GM12878 (cell line): Measurements from ENCODE around the gene HOXB13. TPM values are rescaled to one million over a fixed set of nuclear protein-coding genes. Genes with fewer than 3 reads are reported as not detected.

Source experiments
- ATAC-seq: fragments of 200-7000 bp; cut with Tn5 transposase; 3 replicates; pipeline ENCODE4 v1.9.1; 2020; ENCODE audit warnings: mild to moderate bottlenecking, moderate library complexity
- BruUV-seq: library from RNA; stranded (reverse); fragments of 400-500 nt; replicated peaks from 2 replicates; lab custom pipeline; 2021; lab: Mats Ljungman, UMichigan
- CTCF ChIA-PET: fragments of 300-600 bp; sonication (Branson Sonifier 250); formaldehyde crosslinking; extraction: SDS; loops from one replicate; lab custom pipeline; 2021; ENCODE audit warnings: inconsistent platforms; lab: Yijun Ruan, JAX
- POLR2A ChIA-PET: fragments of 350-600 bp; formaldehyde crosslinking; extraction: SDS; loops from one replicate; lab custom pipeline; 2021; ENCODE audit warnings: inconsistent platforms; lab: Charles Lee
- RAD21 ChIA-PET: fragments of 300-600 bp; sonication (Branson Sonifier 250); formaldehyde crosslinking; loops from one replicate; lab custom pipeline; 2023; ENCODE audit warnings: antibody characterized with exemption; ENCODE audit not compliant: unreplicated experiment; lab: Charles Lee
- SMC1A ChIA-PET: fragments of 300-600 bp; sonication (Branson Sonifier 250); formaldehyde crosslinking; loops from one replicate; lab custom pipeline; 2023; ENCODE audit not compliant: unreplicated experiment, uncharacterized antibody; lab: Charles Lee
- DNase-seq: peaks from one replicate; pipeline ENCODE4 v3.0.0-alpha.2; 2011; ENCODE audit warnings: low read depth, low spot score
- FAIRE-seq: peaks from 3 replicates; lab custom pipeline; 2011; peaks lifted over from hg19 to GRCh38; lab: Jason Lieb, UNC
- H2AFZ ChIP-seq: 2 replicates; pipeline ENCODE4 v1.6.0; 2011; ENCODE audit warnings: low read depth, low read length, control low read depth; ENCODE audit not compliant: control insufficient read depth
- H3K27ac ChIP-seq: 2 replicates; pipeline ENCODE4 v1.5.1; 2011; ENCODE audit warnings: control low read depth; ENCODE audit not compliant: control insufficient read depth, insufficient read depth
- H3K27me3 ChIP-seq, 2 experiments: replicated peaks in 1 of 2; 2 replicates each; pipeline versions ENCODE4 v1.6.0 to v1.6.1; 2011; ENCODE audit warnings: low read length in 1 of 2; ENCODE audit not compliant: control insufficient read depth in 2 of 2, insufficient read depth in 2 of 2
- H3K36me3 ChIP-seq, 2 experiments: 2 replicates each; pipeline ENCODE4 v1.5.1; 2011; ENCODE audit warnings: low read length in 1 of 2; ENCODE audit not compliant: control insufficient read depth in 2 of 2, insufficient read depth in 2 of 2
- H3K4me1 ChIP-seq: 2 replicates; pipeline ENCODE4 v1.6.1; 2011; ENCODE audit warnings: mild to moderate bottlenecking, low read length, moderate library complexity, mixed read lengths; ENCODE audit not compliant: control insufficient read depth, insufficient read depth
- H3K4me2 ChIP-seq: 2 replicates; pipeline ENCODE4 v1.6.0; 2011; ENCODE audit warnings: control low read depth; ENCODE audit not compliant: control insufficient read depth, insufficient read depth
- H3K4me3 ChIP-seq: fragments of 200-600 bp; sonication (generic); 2 replicates; pipeline ENCODE4 v1.5.1; 2016
- H3K79me2 ChIP-seq: 2 replicates; pipeline ENCODE4 v1.6.0; 2011; ENCODE audit warnings: low read length; ENCODE audit not compliant: control insufficient read depth, insufficient read depth
- H3K9ac ChIP-seq: 2 replicates; pipeline ENCODE4 v1.8.0; 2011; ENCODE audit warnings: low read length, control low read depth, mixed read lengths; ENCODE audit not compliant: control insufficient read depth, insufficient read depth
- H3K9me3 ChIP-seq: replicated peaks from 3 replicates; pipeline ENCODE4 v1.5.1; 2011; ENCODE audit warnings: mild to moderate bottlenecking, low read length; ENCODE audit not compliant: control insufficient read depth, insufficient read depth
- H4K20me1 ChIP-seq: 2 replicates; pipeline ENCODE4 v1.6.0; 2011; ENCODE audit not compliant: control insufficient read depth, insufficient read depth
- EP300 ChIP-seq, 2 experiments: fragments of 150-350 bp in 1 of 2; IDR thresholded peaks; 2 replicates each; pipeline ENCODE4 v1.6.1; 2011 to 2012; ENCODE audit warnings: low read depth in 2 of 2, low read length in 2 of 2, borderline replicate concordance in 1 of 2, improper control_type of control experiment in 1 of 2, inconsistent platforms in 1 of 2; ENCODE audit not compliant: control insufficient read depth in 1 of 2
- HDGF ChIP-seq: fragments of 450-650 bp; IDR thresholded peaks from 2 replicates; pipeline ENCODE4 v1.6.1; 2016; ENCODE audit warnings: antibody characterized with exemption
- RBBP5 ChIP-seq: fragments of 200-600 bp; sonication (generic); conservative IDR thresholded peaks from 2 replicates; pipeline ENCODE4 v1.6.1; 2016
- WGBS: methylation state at CpG from one replicate; pipeline ENCODE4 v1.1.6; 2016; ENCODE audit warnings: low lambda C conversion rate; ENCODE audit not compliant: insufficient replicate concordance, insufficient coverage; ENCODE audit errors: missing lambda C conversion rate; 5-methylcytosine and 5-hydroxymethylcytosine counted together
- in situ Hi-C: fragments of 300-500 bp; cut with MboI; formaldehyde crosslinking; loops from 9 replicates; pipeline ENCODE4 v1.14.3; 2018; ENCODE audit warnings: mixed read lengths
- intact Hi-C: fragments of 100-400 bp; cut with micrococcal nuclease; formaldehyde crosslinking; loops from one replicate; pipeline ENCODE4 v1.14.2; 2022; ENCODE audit not compliant: unreplicated experiment
- polyA plus RNA-seq, 11 experiments: library from polyadenylated mRNA; depleted of rRNA in 4 of 11; unstranded in 6 of 11; stranded (reverse) in 5 of 11; fragments of >200 nt; fragmentation: Nextera tagmentation in 4 of 11; fragmentation: Illumina TruSeq in 1 of 11; extraction: Ambion mirVana in 4 of 11; extraction: Trizol in 1 of 11; gene quantifications; 1 replicate in 1 of 11; 2 replicates in 10 of 11; pipeline versions ENCODE4 v1.2.1 to v1.2.3, GENCODE V29; 2011 to 2016; ENCODE audit warnings: inconsistent platforms in 2 of 11, missing spikeins in 2 of 11, low read depth in 1 of 11
- total RNA-seq, 4 experiments: library from RNA; depleted of rRNA in 3 of 4; stranded (reverse); fragments of >200 nt in 3 of 4; fragmentation: Illumina TruSeq in 1 of 4; extraction: Trizol in 1 of 4; gene quantifications; 2 replicates each; pipeline versions ENCODE4 v1.2.1 to v1.2.3, GENCODE V29; 2013 to 2021
- TF ChIP-seq, protein P1 (sequence below): fragments of 450-650 bp; IDR thresholded peaks from 2 replicates; pipeline ENCODE4 v1.6.1; 2017; ENCODE audit warnings: borderline replicate concordance

HOXB13 gene
- total and polyA plus RNA-seq, 10 of the 15 experiments (the other 5 are each of a cell fraction or from before 2014, with no cell fraction given): 0.05 TPM; not detected in 9

DNA sequence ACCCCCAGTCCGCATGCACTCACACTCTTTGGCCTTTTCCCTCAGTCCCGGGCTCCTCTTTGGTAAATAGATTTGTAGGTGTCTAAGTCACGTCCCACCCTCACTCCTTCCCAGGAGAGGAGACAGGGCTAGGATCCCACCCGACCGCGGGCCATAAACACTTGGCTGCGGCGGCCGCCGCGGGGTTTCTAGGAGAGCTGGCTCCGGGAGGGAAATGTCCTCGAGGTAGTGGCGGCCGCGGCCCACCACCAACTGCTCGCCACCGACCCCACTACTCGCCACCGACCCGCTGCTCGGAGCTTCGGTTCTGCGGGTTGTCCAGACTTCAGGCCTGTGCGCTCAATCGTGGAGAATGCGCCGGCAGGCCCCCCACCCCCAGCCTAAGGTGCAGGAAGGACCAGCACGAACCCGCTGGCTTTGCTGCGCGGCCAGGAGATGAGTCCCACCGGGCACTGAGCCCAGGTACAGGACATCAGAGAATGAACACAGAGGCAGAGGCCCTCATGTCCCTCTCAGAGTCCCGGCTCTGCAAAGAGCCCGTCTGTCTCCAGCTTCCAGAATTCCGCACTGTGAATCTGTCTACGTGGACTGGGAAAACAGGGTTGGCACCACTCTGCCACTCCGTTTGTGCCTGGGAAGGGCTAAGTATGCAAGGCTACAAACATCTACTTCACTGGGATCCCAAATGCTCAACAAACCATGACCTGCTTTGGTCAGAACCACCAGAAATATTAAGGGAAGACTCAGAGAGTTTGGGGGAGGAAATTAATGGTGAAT lies 3.1 kb downstream of the HOXB13 start (continued):
- TF ChIP-seq, protein P1, sequence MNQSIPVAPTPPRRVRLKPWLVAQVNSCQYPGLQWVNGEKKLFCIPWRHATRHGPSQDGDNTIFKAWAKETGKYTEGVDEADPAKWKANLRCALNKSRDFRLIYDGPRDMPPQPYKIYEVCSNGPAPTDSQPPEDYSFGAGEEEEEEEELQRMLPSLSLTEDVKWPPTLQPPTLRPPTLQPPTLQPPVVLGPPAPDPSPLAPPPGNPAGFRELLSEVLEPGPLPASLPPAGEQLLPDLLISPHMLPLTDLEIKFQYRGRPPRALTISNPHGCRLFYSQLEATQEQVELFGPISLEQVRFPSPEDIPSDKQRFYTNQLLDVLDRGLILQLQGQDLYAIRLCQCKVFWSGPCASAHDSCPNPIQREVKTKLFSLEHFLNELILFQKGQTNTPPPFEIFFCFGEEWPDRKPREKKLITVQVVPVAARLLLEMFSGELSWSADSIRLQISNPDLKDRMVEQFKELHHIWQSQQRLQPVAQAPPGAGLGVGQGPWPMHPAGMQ: no peak
- no peak for TF ChIP-seq EP300 (IDR thresholded peaks at IDR 0.05; ENCODE audit: borderline replicate concordance in 1 of 2, control insufficient read depth in 1 of 2, low read depth in 2 of 2, low read length in 2 of 2)

DNA sequence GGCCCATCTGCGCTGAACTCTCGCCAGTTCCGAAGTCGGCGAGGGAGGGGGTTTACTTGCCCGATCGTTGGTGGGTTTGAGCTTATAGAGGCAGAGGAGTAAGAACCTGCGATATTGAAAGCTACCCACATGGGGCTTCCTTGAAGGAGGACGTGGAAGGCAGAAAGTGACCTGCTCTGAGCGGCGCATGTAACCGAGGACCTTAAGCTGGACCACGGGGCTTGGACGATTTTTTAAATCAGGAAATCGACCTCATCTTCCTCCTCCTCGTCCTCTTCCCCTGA lies 3.6 kb downstream of the HOXB13 start:
- ChIA-PET CTCF (interaction anchor here (0.8 to 7.5 kb wide), 19 partner anchors 15 to 338 kb away, joined by 3 to 108 read pairs (median 5); no protein-coding TSS in a partner anchor), POLR2A (no interaction called here), RAD21 (interaction anchor here (0.6 to 5.5 kb wide), 10 partner anchors 46 to 530 kb away, joined by 3 to 67 read pairs (median 4); no protein-coding TSS in a partner anchor), SMC1A (interaction anchor here (1.0 to 3.9 kb wide), 7 partner anchors 15 to 154 kb away, joined by 3 to 26 read pairs (median 6); no protein-coding TSS in a partner anchor)
- H3K4me2 ChIP-seq: no peak overlapping the region
- no peaks in the 10 kb centered on the region for H3K36me3 ChIP-seq
- no peak overlapping the region for H2AFZ ChIP-seq
- no peak overlapping the region for H3K9ac ChIP-seq
- FAIRE-seq: no peak
- no peaks in the 10 kb centered on the region for H3K79me2 ChIP-seq
- H3K27ac ChIP-seq: no peak overlapping the region
- peaks cover 32 to 54% of the 10 kb centered on the region in 2 experiments for H3K27me3 ChIP-seq
- DNase-seq: no peak
- no peaks in the 10 kb centered on the region for H4K20me1 ChIP-seq
- TF ChIP-seq, protein P1: no peak
- no peak for TF ChIP-seq RBBP5
- TF ChIP-seq HDGF: no peak
- no peaks in the 10 kb centered on the region; the same call in 1 of the 2 replicates for H3K4me1 ChIP-seq
- no TSS peak for BruUV-seq
- no peak; the same call in 2 of the 3 replicates for ATAC-seq
- 9% methylated on average over 16 of the region's 16 CpGs for whole genome bisulfite sequencing
- in situ Hi-C loops (loop anchor here (5.0 kb wide), 1 partner anchor 157 kb away; no protein-coding TSS in a partner anchor), intact Hi-C loops (no loop called here)
- H3K4me3 ChIP-seq: no peak overlapping the region
- no peaks in the 10 kb centered on the region; the same call in 2 of the 3 replicates for H3K9me3 ChIP-seq
